Right kidney (tissue), 1 donor: Measurements from ENCODE around the gene OR13J1.
"Not testable (repeated sequence)": the region's sequence is repeated elsewhere in the genome, so short reads cannot be mapped to it uniquely, and the experiment has no call there.

Experiments used
- DNase-seq: peaks from one replicate; pipeline ENCODE4 v3.0.0-alpha.2; 2016

Gene OR13J1

GRCh38 chr9:35905051-35905781, 35.0 kb upstream of the OR13J1 start:
- DNase-seq, result no peak

DNA sequence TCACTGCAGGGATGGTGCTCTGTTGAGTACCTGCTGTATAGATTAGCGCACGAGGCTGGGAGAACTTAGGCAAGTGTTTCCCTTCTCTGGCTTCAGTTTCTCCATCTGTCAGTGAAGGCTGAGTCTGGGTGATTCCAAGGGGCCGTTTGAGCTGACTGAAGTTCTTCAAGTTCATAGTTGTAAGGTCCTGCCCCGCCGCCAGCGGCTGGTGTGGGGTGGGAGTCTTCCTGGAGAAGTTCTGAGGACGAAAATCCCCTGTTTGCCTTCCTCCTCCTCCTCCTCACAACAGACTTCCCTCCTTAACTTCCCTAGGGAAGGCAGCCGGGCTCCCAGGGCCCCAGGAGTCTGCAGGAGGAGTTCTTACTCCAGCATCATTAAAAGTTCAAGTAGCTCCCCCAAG, 34.1 kb upstream of the OR13J1 start:
- DNase-seq, result no peak

- no peak for DNase-seq
These were observed 32.8 kb upstream of the OR13J1 start for GRCh38 chr9:35903049-35903448.

GRCh38 chr9:35899021-35899420, 28.8 kb upstream of the OR13J1 start:
- no peak for DNase-seq

DNA sequence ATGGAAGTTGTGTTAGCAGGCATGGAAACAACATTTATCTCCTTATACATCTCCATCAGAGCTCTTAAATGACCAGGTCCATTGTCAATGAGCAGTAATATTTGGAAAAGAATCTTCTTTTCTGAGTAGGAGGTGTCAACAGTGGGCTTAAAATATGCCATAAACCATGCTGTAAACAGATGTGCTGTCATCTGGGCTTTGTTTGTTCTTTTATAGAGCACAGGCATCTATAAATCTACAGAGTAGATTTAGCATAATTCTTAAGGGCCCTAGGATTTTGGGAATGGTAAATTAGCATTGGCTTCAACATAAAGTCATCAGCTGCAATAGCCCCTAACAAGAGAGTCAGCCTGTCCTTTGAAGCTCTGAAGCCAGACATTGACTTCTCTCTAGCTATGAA, 28.1 kb upstream of the OR13J1 start:
- no peak for DNase-seq

- not testable (repeated sequence) for DNase-seq
These were observed 27.3 kb upstream of the OR13J1 start for GRCh38 chr9:35897376-35898099.

DNA sequence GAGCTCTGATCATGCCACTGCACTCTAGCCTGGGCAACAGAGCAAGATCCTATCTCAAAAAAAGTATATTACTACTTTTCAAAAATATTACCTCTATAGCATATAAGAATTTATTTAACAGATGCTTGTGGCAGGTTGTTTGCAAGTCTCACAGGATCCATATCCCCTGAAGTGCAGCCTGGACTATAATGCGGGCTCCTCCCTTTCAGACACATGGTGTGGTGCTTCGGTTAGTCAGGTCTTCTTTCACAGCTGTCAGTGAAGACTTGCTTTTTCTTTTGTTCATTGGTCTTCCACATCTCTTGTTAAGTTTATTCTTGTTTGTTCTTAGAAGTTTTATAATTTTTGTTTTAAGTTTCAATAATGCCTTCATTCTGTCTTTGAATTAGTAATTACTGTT, 26.4 kb upstream of the OR13J1 start:
- DNase-seq, result no peak

GRCh38 chr9:35892051-35892450, 21.9 kb upstream of the OR13J1 start:
- no peak for DNase-seq

- DNase-seq, result no peak
These were observed 21.4 kb upstream of the OR13J1 start for GRCh38 chr9:35891646-35892045.

- DNase-seq, result not testable (repeated sequence)
These were observed 14.7 kb upstream of the OR13J1 start for GRCh38 chr9:35884908-35885307.

DNA sequence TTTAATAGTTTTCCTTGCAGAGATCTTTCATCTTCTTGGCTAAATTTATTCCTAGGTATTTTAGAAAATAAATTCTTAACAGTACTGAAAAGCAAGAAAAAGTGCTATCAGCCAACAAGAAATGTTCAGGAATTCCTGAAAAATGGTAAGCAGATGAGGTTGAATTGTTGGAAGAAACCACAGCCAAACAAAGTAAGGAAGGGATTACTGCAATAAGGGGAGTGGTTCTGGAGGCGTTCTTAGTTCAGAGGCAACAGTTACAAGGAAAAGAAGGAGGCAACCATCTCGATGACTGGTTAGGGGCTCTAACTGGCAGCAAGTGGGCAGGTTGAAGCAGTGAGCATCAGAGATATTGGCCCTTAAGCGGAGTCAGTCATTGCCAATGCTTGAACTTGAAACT, 12.8 kb upstream of the OR13J1 start:
- DNase-seq, result no peak

GRCh38 chr9:35882263-35882848, 12.2 kb upstream of the OR13J1 start:
- peak; percentile 36 for DNase-seq

DNA sequence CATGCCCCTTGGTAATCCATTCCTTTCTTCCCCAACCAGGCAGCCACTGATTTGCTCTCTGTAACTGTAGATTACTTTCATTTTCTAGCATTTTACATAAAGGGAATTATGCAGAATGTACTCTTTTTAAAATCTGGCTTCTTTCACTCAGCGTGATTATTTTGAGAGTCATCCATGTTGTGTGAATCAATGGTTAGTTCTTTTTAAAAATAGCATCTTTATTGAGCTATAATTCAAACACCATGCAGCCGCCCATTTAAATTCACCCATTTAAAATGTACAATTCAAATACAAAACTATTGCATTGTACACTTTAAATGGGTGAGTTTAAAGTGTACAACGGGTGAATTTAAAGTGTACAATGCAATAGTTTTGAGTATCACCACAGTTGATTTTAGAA, 2.3 kb upstream of the OR13J1 start:
- DNase-seq, result no peak

- DNase-seq, result no peak
These were observed 1.3 kb upstream of the OR13J1 start for GRCh38 chr9:35871545-35871944.

DNA sequence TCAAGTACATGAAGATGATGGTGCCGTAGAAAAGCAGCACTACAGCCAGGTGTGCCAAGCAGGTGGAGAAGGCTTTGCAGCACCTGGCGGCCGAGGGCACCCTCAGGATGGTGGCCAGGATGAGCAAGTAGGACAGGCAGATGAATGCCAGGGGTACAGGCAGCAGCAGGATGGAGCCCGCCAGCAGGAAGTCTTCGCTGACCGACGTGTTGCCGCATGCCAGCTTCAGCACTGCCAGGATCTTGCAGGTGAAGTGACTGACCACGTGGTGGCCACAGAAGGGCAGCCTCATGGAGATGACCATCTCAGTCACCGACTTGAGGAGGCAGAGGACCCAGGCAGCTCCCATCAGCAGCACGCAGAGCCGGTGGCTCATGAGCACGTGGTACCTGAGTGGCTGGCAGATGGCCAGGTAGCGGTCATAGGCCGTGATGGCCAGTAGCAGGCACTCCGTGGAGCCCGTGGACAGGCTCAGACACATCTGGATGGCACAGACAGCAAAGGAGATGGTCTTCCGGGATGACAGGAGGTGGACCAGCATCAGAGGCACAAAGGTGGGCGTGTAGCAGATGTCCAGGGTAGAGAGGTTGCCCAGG, 482 bp downstream of the OR13J1 start:
- DNase-seq, result no peak

- no peak for DNase-seq
These were observed 1.3 kb downstream of the OR13J1 start for GRCh38 chr9:35868933-35869332.

DNA sequence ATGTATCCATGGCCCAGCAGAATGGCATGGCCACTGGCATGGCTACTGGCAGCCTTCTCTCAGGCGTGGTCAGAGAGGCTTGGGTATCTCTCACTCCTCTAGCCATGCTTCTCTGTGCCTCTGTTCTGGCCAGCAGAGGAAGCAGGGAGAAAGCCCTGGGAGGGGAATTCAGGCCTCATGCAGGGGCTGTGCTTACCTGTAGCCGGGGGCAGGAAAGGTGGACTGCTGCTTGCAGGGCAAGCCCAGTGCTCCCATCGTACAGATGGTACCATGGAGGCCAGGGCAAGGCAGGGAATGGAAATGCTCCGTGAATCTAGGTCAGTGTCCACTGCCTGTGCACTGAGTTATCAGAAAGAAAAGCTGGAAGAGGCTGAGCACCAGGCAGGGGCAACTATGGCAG, 2.7 kb downstream of the OR13J1 start:
- DNase-seq, result no peak

- DNase-seq, result no peak
These were observed 5.4 kb downstream of the OR13J1 start for GRCh38 chr9:35864695-35865255.

DNA sequence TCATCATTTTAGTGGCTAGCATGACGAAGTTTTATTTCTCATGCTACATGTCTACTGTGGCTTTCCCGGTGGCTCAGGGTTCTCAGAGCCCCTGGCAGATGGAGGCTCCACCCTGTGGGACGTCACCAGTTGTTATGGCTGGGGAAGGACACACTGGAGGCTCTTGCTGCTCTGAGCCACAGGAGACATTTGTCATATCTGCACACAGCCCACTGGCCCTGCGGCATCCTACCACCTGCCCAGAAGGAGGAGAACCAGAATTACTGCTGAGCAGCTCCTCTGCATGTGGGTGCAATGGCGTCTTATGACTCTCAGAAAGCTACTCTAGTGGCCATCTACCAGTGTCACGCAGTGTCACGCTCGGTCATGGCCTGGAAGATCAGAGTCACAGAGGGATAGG, 6.6 kb downstream of the OR13J1 start:
- no peak for DNase-seq

DNA sequence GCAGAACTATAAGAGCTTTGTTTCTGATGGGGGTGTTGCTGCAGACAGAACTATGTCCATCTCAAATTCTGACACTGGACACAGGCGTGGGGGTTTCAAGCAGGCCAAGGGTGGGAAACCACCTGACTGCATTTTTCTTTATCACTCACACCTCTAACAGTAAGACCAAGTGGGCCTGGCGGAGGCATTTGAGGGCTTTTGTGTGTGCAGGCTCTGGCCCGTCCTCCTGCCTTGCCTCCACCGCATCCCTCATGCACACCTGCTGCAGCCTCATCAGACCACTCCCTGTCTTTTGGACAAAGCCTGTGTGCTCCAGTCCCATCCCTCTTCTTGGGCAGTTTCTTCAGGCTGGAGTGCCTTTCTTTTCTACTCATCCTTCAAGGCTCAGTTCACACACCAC, 7.9 kb downstream of the OR13J1 start:
- DNase-seq, result no peak

DNA sequence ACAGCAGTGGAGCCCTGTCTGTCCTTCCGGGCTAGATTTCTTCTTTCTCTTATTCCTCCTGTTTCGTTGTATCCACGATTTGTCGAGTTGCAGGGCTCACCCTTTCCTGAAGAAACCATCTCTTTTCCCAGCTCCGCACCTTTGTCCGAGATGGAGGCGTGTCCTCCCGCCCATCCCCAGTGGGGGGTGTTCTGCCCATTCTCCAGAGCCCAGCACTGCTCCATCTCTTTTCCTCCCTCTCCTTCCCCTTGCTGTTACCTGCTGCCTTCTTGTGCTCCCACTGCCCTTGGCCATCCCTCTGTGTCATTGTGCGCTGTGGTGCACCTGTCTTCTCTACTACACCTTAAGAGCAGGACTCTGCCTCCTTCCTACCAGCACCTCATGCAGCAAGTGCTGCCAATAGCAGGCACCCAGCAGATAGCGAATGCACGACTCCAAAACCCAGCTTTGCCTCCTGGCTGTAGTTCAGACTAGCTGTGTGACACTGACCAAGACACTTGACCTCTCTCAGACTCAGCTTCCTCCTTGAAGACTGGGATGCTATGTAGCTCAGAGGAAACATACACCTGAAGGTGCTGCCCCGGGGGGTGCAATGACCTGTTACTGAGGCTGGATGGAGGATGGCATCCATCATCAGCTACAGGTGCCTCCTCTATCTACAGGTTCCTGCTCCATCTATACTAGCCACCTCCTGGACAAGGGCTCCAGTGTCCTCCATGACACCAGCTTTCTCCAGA, 8.9 kb downstream of the OR13J1 start:
- DNase-seq, result no peak

DNA sequence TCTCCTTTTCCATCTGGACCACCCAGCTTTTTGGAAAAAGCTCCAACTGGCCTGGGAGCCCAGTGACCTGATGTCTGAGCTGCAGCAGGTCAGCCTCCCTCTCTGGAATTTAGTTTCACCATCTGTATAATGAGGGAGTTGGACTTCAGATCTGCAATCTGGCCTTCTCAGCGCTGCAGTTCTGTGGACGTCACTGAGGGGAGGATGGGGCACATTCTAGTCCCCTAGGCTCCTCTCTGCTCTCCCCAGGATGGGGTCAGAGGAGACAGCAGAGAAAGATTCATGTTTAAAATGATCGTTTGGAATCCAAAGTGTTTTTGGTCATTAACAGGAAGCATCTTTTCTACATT, 10.2 kb downstream of the OR13J1 start:
- DNase-seq, result no peak
